HG03342 (cell line): ENCODE measurements around the gene C22orf39.

Experiments used
- ATAC-seq: cut with Tn5 transposase; IDR thresholded peaks from one replicate; pipeline ENCODE4 v1.9.1; 2021; ENCODE audit warnings: mild to moderate bottlenecking, moderate library complexity; ENCODE audit not compliant: unreplicated experiment

C22orf39 gene

DNA sequence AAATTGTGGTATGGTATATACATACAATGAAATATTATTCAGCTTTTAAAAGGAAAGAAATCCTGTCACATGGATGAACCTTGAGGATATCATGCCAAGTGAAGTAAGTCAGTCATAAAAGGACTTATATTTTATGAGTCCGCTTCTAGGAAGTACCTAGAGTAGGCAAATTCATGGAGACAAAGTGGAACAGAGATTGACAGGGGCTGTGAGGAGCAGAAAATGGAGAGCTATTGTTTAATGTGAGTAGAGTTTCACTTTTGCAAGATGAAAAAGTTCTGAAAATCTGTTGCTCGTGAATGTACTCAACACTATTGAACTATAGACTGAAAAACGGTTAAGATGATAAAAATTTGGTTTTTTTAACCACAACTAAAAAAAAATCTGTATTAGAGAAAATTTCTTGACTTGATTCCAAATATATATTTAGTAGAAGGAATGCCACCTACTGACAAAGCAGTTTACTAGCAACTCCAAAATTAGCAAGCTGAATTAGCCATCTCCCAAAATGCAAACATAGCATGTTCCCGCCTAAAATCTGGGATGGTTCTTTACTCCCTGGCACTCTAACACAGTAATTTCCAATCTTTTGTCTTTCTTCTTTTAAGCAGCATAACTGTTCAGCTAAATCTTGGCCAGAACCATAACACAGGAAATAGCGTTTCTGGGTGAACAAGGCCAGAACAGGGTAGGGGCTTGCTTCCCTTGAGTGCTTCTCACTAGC is 30.0 kb upstream of the C22orf39 start:
- ATAC-seq, result no peak

DNA sequence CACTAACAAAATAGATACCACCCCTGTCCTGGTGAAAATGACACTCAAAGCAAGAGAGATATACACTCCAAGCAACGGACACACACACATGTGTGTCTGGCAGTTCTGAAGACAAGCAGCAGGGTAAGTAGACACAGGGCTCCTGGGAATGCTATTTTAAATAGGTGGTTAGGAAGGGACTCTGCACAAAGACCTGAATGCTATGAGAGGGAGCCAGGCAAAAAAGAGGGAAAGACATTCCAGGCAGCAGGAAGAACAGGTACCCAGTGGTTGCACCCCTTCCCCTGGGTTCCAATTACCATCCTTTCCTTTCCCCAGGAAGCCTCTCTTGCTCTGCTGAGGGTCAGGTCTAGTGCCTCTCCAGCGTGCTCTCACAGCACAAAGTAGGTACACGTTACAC is 28.5 kb upstream of the C22orf39 start:
- no peak for ATAC-seq

- ATAC-seq, result no peak
Measured at GRCh38 chr22:19473578-19473977, 26.1 kb upstream of the C22orf39 start.

DNA sequence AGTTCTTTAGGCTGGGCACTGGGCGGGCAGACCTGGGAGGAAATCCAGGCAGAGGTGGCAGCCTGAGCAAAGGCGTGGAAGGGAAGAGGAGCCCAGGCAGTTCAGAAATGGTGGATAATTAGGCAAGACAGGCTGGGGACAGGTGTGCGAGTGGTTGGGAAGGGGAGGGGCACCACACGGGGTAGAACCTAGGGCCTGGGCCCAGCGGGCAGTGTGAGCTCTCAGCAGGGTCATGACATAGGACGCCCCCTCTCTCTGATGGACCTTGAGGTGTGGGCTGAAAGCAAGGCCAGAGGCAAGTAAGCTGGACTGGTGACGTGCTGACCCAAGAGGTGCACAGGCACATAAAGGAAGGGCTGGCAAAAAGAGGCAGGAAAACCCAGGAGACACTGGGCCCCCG is 24.7 kb upstream of the C22orf39 start:
- no peak for ATAC-seq

GRCh38 chr22:19471572-19471971 is 24.1 kb upstream of the C22orf39 start:
- no peak for ATAC-seq

- no peak for ATAC-seq
Measured at GRCh38 chr22:19470010-19470409, 22.5 kb upstream of the C22orf39 start.

DNA sequence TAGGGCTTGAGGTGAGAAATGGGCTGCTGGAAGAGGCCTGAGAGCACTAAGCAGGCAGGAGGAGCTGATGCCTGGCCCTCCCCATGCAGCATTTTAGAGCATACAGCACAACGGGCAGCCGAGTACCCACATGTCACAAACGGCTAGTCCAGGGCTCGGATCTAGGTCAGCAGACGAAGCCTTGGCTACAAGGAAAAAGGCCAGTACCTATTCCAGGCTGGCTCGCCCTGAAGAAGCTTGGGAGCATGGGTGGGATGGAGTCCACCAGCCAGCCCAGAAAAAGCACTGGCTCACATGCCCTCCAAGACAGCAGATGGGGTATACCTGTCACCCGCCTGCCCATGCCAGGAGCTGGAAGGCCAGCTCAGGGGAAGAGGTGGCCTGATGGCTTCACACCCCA is 21.9 kb upstream of the C22orf39 start:
- ATAC-seq, result no peak

DNA sequence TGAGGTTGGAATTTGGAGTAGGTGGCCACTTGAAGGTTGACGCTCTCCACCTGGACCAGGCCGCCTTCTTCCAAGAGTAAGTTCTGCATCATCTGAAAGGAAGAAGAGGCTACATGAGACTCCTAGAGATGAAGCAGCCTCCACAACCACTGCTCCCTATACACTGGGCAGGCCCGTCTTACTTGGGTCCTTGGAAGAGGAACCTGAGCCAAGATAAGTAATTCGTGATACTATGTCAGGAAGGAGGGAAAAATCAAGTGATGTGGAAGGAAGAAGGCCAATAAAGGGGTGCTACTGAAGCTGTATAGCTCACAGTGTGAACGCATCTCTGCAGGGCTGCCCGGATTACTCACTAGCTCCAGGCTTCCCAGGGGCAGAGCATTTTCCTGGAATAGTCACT is 20.4 kb upstream of the C22orf39 start:
- no peak for ATAC-seq

DNA sequence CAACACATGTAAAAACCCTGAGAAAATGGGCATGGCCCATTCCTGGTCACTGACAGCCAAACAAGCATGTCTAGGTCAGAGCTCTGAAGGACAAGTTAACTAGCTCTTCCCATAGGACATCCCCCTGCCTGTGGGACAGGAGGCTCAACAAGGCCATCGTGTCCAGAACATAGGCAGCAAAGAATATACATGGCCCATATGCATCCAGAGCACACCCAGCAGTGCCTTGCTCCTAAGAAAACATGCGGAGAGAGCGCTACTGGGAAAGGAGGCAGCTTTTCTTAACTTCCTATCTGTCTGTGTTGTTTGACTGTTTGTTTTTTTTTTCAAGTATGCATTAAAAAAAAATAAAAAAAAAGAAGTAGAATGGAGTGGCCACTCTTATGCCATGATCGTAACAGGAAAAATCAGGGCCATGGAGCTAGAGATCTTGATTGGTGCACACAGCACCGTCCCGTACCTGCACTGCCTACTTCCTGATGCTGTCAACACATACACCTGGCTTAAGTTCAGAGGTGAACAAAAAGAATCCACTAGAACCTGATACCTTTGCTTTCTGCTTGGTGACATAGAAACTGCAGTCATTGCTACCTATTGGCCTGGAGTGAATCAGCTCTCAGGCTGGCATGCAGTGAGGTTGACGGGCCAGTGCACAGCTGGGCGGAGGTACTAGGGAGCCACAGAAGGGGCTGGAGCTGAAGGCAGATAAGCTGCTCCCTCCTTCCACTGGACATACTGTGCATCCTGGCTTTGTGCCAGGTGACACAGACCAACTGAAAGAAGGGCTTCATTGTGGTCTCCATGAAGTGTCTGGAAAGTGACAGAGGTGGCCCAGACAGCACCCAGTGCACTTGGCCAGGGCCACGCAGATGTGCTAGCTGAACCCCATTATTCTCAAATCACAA is 19.6 kb upstream of the C22orf39 start:
- ATAC-seq, result no peak

DNA sequence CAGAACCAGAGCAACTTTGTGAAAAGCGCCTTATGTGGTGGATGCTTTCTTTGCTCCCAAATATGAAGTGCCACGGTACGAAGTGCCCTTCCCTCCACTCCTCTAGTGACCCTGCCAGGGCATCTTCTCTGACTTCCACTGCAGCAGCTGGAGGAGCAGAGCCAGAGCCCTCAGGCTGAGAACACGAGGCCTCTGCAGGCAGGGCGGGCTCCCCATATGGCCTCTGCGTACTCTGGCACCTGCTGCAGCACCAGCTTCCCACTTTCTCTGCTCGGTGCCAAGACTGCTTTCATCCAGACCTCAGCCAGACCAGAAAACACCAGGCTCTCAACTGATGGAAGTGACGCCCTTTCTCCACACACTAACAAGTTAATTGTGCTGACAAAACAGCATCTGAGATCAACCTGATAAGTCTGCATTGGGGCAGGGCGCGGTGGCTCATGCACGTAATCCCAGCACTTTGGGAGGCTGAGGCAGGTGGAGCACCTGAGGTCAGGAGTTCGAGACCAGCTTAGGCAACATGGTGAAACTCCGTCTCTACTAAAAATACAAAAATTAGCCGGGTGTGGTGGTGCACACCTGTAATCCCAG is 18.7 kb upstream of the C22orf39 start:
- no peak for ATAC-seq

GRCh38 chr22:19464975-19465374 is 17.5 kb upstream of the C22orf39 start:
- no peak for ATAC-seq

- no peak for ATAC-seq
Measured at GRCh38 chr22:19464546-19464945, 17.0 kb upstream of the C22orf39 start.

DNA sequence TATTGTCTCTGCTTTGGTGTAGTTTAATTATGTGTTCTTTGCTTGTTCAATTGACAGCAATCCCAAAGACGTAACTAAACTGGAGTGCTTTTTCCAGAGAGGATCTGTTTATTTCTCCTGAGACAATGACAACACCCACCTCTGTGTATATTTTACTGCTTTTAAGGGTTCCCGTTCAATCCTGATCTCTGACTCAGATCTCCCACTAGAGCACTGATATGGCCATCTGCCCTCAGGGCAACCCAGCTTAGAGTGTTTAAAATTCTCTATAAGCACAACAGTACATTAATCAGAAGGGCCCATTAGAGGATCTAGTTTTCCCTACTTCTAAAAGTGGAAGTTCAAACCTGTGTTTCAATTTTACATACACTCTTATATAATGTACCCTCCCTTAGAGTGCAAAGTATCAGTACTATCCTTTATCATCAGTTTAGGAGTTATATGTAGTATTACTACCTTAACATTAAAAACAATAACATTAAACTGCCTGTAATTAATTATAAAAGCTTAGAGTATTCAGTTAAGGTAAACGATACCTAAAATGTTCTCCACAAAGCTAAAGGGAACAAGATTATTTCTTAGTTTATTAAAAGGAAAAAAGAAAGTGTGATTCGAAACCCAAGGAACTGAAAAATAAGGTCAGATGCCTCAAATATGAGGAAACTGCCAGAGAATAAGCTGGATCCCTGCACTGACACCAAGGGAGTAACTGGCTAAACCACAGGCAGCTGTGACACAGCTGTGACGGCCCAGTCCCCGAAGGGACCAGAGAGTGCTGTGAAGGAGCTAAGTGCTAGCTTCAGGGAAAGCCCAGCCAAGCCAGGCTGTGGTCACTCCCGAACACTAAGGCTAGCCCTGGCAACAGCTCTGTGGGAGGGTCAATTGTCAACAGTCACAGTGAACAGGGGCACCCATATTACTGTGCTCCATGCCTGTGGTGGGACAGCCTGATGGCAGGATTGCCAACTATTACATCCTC is 16.3 kb upstream of the C22orf39 start:
- ATAC-seq, result no peak

DNA sequence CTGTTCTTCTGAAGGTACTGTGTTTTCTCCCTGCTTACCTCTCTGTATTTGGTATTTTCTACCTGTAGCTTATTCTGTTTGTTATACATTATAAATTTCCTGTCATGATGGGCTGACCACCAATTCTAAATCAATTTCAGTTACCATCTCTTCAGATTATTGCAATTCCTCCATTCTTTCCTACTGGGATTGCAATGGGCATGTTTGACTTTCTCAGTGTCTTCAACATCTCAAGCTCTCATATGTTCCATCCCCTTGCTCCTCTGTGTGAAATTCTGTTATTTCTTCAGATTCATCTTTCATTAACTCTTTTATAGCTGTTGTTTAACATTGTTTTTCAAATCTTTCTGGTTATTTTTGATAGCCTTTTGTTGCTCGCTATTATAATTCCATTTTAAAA is 15.5 kb upstream of the C22orf39 start:
- no peak for ATAC-seq

GRCh38 chr22:19461506-19461905 is 14.0 kb upstream of the C22orf39 start:
- no peak for ATAC-seq

- no peak for ATAC-seq
Measured at GRCh38 chr22:19460036-19460435, 12.5 kb upstream of the C22orf39 start.

GRCh38 chr22:19457828-19458428 is 10.4 kb upstream of the C22orf39 start:
- ATAC-seq, result no peak

GRCh38 chr22:19456541-19456940 is 9.0 kb upstream of the C22orf39 start:
- no peak for ATAC-seq

- ATAC-seq, result no peak
Measured at GRCh38 chr22:19455585-19456370, 8.3 kb upstream of the C22orf39 start.
